ENCODE results near the gene ALPP. TPM values are rescaled to one million over a fixed set of nuclear protein-coding genes. Genes with fewer than 3 reads are reported as not detected.

The ALPP gene
- polyA plus RNA-seq, 1 of the 3 experiments (the other 2 are of a cell fraction): not detected

GRCh38 chr2:232349546-232349945 lies 29.0 kb upstream of the ALPP start:
- peaks cover 67% of the 10 kb centered on the region for H3K27me3 ChIP-seq (ENCODE audit: insufficient read depth)
- TF ChIP-seq PBX3 (IDR thresholded peaks at IDR 0.05): no peak
- no peak for TF ChIP-seq RXRA (IDR thresholded peaks at IDR 0.05; ENCODE audit: borderline replicate concordance, low read depth)
- no peak for TF ChIP-seq RCOR1 (IDR thresholded peaks at IDR 0.05; ENCODE audit: low read length)
- no peak for TF ChIP-seq IRF3 (IDR thresholded peaks at IDR 0.05; ENCODE audit: low read depth, low read length)
- TF ChIP-seq EP300 (IDR thresholded peaks at IDR 0.05; ENCODE audit: borderline replicate concordance in 1 of 2, low read depth in 1 of 2, low read length in 1 of 2): no peak
- TF ChIP-seq USF1 (IDR thresholded peaks at IDR 0.05; ENCODE audit: borderline replicate concordance, low read depth): no peak
- no peak for TF ChIP-seq SIN3A (IDR thresholded peaks at IDR 0.05; ENCODE audit: borderline replicate concordance, low read depth, low read length)
- no peak for TF ChIP-seq FOXJ3 (CRISPR knock-in tag; IDR thresholded peaks at IDR 0.05)
- no peak for TF ChIP-seq ZBTB33 (IDR thresholded peaks at IDR 0.05; ENCODE audit: borderline replicate concordance, low read depth)
- no peak for TF ChIP-seq MXI1 (IDR thresholded peaks at IDR 0.05; ENCODE audit: low read depth, low read length)
- no peak for TF ChIP-seq NRF1 (IDR thresholded peaks at IDR 0.05; ENCODE audit: low read depth, low read length)
- no peak for TF ChIP-seq FOXM1 (IDR thresholded peaks at IDR 0.05; ENCODE audit: low read depth)
- no peak for TF ChIP-seq RFX5 (IDR thresholded peaks at IDR 0.05; ENCODE audit: low read length)

More at GRCh38 chr2:232349546-232349945, 29.0 kb upstream of the ALPP start:
- POLR2A ChIA-PET: no interaction called here
- Histone ChIP-seq H3K27ac (ENCODE audit: low read depth in 2 of 2, low read length in 1 of 2) (no peak overlapping the region), H2AFZ (ENCODE audit: low read depth) (no peak overlapping the region), H3K9me3 (no peaks in the 10 kb centered on the region), H3F3A (replicated peaks; ENCODE audit: insufficient read depth) (no peaks in the 10 kb centered on the region), H3K4me3 (ENCODE audit: low read depth in 2 of 2, low read length in 1 of 2) (no peak overlapping the region), H3K4me1 (ENCODE audit: control insufficient read depth in 1 of 2, insufficient read depth in 2 of 2, low read depth in 1 of 2, low read length in 1 of 2) (no peaks in the 10 kb centered on the region), H4K20me1 (ENCODE audit: insufficient read depth) (no peaks in the 10 kb centered on the region), H3K4me2 (no peak overlapping the region), H3K79me2 (ENCODE audit: insufficient read depth) (no peaks in the 10 kb centered on the region), H3K36me3 (replicated peaks in 1 of 2; ENCODE audit: control insufficient read depth in 1 of 2, insufficient read depth in 2 of 2, low read length in 1 of 2) (no peaks in the 10 kb centered on the region), H3K9me2 (no peaks in the 10 kb centered on the region), H3K9ac (no peak overlapping the region)
- DNase-seq: no peak
- 20% methylated on average over 1 of the region's 7 CpGs for WGBS (ENCODE audit: low lambda C conversion rate)
- CTCF ChIA-PET: interaction anchor here (0.9 to 1.9 kb wide), 5 partner anchors 23 to 449 kb away, joined by 3 to 6 read pairs (median 4); no protein-coding TSS in a partner anchor
